ENCODE data around the gene TCN2. TPM values are rescaled to one million over a fixed set of nuclear protein-coding genes. Genes with fewer than 3 reads are reported as not detected.

TCN2 gene
- total and polyA plus RNA-seq, 2 of the 4 experiments (the other 2 are of a cell fraction): 1.3 to 3.6 TPM

DNA sequence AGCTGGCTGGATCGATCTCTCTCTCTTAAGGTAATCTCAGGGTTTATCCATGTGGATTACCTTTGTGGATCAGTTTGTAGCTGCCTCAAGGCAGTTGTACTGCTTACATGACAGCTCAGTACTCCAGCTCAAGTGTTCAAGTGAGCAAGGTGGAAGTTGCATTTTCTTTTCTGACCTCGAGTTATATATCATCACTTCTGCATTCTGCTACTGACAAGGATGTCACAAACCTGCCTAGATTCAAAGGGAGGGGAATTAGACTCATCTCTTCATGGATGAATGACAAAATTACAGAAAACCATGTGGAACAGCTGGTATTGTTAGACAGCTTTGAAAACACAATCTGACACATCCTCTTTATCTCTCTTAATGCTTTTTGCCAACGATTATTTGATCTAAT is 6.1 kb upstream of the TCN2 start:
- Histone ChIP-seq H4K91ac (ENCODE audit: insufficient read depth, low read depth, low read length) (no peak overlapping the region), H3K27me3 (ENCODE audit: control insufficient read depth, insufficient read depth, low read length) (no peaks in the 10 kb centered on the region; the same call in 1 of the 2 replicates), H4K20me1 (ENCODE audit: insufficient read depth, low read length) (no peaks in the 10 kb centered on the region), H3K9me3 (ENCODE audit: control insufficient read depth, insufficient read depth, low read length) (no peaks in the 10 kb centered on the region), H3K27ac (ENCODE audit: insufficient read depth, low read length) (no peak overlapping the region), H3K79me1 (ENCODE audit: low read depth in 1 of 2, low read length in 2 of 2) (no peaks in the 10 kb centered on the region), H3K18ac (ENCODE audit: low read depth, low read length) (no peak overlapping the region), H3K56ac (ENCODE audit: extremely low read depth, insufficient read depth, low read length) (no peak overlapping the region), H2BK15ac (ENCODE audit: low read depth, low read length) (no peak overlapping the region), H3K4me2 (ENCODE audit: low read depth, low read length) (no peak overlapping the region), H3K9ac (ENCODE audit: low read depth, low read length) (no peak overlapping the region), H2BK120ac (ENCODE audit: low read depth, low read length) (no peak overlapping the region), H3K4ac (ENCODE audit: low read depth, low read length) (no peak overlapping the region), H3K9me1 (ENCODE audit: insufficient read depth, low read length) (0 out of 2 replicates have a peak, but pooled peaks cover 3% of the 10 kb centered on the region), H3K4me3 (ENCODE audit: insufficient read depth, low read depth, low read length) (no peak overlapping the region), H2AFZ (replicated peaks; ENCODE audit: low read length, poor library complexity) (no peak overlapping the region), H3K14ac (replicated peaks; ENCODE audit: low read depth, low read length) (no peak overlapping the region), H3K36me3 (ENCODE audit: control insufficient read depth, insufficient read depth, low read length) (no peaks in the 10 kb centered on the region), H2AK5ac (ENCODE audit: low read depth, low read length) (no peak overlapping the region), H3K4me1 (ENCODE audit: control insufficient read depth, insufficient read depth, low read length) (no peaks in the 10 kb centered on the region), H4K5ac (ENCODE audit: low read depth, low read length) (no peak overlapping the region), H3K23ac (ENCODE audit: low read depth, low read length) (no peak overlapping the region), H4K8ac (ENCODE audit: low read depth in 2 of 2, low read length in 2 of 2) (no peak overlapping the region), H2BK20ac (ENCODE audit: low read depth, low read length) (no peak overlapping the region), H2BK5ac (ENCODE audit: low read depth, low read length, poor library complexity, severe bottlenecking) (no peak overlapping the region), H2AK9ac (replicated peaks; ENCODE audit: low read depth, low read length, poor library complexity) (no peak overlapping the region)
- no TSS peak for BruUV-seq (replicated peaks)
- ATAC-seq (ENCODE audit: low read depth): no peak
- intact Hi-C loops (cut with micrococcal nuclease) (no loop called here), dilution Hi-C loops (cut with HindIII; ENCODE audit: low sequenced_read_pairs, unreplicated experiment) (no loop called here), in situ Hi-C loops (cut with MboI; ENCODE audit: low sequenced_read_pairs) (no loop called here)
- TF ChIP-seq CHD1 (IDR thresholded peaks at IDR 0.05; ENCODE audit: low read depth, low read length): no peak
- TF ChIP-seq RFX5 (IDR thresholded peaks at IDR 0.05; ENCODE audit: low read depth, low read length): no peak
- no peak for TF ChIP-seq USF2 (IDR thresholded peaks at IDR 0.05; ENCODE audit: low read depth, low read length)
- no peak for TF ChIP-seq RAD21 (IDR thresholded peaks at IDR 0.05; ENCODE audit: low read length)
- TF ChIP-seq RCOR1 (IDR thresholded peaks at IDR 0.05; ENCODE audit: insufficient replicate concordance, low read length): no peak
- no peak for TF ChIP-seq FOS (IDR thresholded peaks at IDR 0.05; ENCODE audit: low read depth, low read length)
- TF ChIP-seq SMC3 (IDR thresholded peaks at IDR 0.05; ENCODE audit: low read depth, low read length): no peak
- TF ChIP-seq POLR2A (IDR thresholded peaks at IDR 0.05; ENCODE audit: low read depth, low read length): no peak
- no peak for TF ChIP-seq CTCF (conservative IDR thresholded peaks at IDR 0.05; ENCODE audit: low read depth, low read length)
- no peak for TF ChIP-seq MAFK (IDR thresholded peaks at IDR 0.05; ENCODE audit: low read depth, low read length)
- no peak for TF ChIP-seq BHLHE40 (IDR thresholded peaks at IDR 0.05; ENCODE audit: low read depth, low read length)
- TF ChIP-seq CEBPB (IDR thresholded peaks at IDR 0.05; ENCODE audit: low read depth, low read length): no peak
- no peak for DNase-seq
- WGBS, 2 experiments (ENCODE audit: extremely low coverage in 2 of 2, insufficient read length in 1 of 2): 100% methylated on average over 1 of the region's 3 CpGs; no CpG with 5 or more reads in 1 of the 2 experiments
- CTCF ChIA-PET: interaction anchor here (0.8 to 1.0 kb wide), 2 partner anchors 9 to 64 kb away, joined by 3 read pairs; partner anchors contain the start of gene PES1
- POLR2A ChIA-PET (ENCODE audit: unreplicated experiment): no interaction called here
